NB4 (cell line): Measurements from ENCODE around the gene MGST1.
"Not testable (repeated sequence)": the region's sequence is repeated elsewhere in the genome, so short reads cannot be mapped to it uniquely, and the experiment has no call there.

Experiments
- DNase-seq: peaks from one replicate; pipeline ENCODE4 v3.0.0; 2010; ENCODE audit warnings: low read depth
- H3K4me3 ChIP-seq: one replicate; pipeline ENCODE4 v1.5.1; 2011; ENCODE audit warnings: mild to moderate bottlenecking, low read depth, low read length, moderate library complexity
- CTCF ChIP-seq: IDR thresholded peaks from one replicate; pipeline ENCODE4 v1.5.1; 2012; ENCODE audit warnings: low read depth, low read length
- MAX ChIP-seq: IDR thresholded peaks from 2 replicates; pipeline ENCODE4 v1.6.1; 2011; ENCODE audit warnings: low read depth, low read length
- MYC ChIP-seq: IDR thresholded peaks from 2 replicates; pipeline ENCODE4 v1.6.1; 2011; ENCODE audit warnings: low read depth, low read length
- POLR2A ChIP-seq: IDR thresholded peaks from 2 replicates; pipeline ENCODE4 v1.6.1; 2011; ENCODE audit warnings: mild to moderate bottlenecking; ENCODE audit not compliant: insufficient read length; ENCODE audit errors: extremely low read depth

MGST1 gene

GRCh38 chr12:16389594-16389993 is 42.1 kb downstream of the MGST1 start:
- no peak overlapping the region for H3K4me3 ChIP-seq
- DNase-seq = peak; percentile 43
- TF ChIP-seq MYC = no peak
- TF ChIP-seq MAX = peak; percentile 50; the same call in 1 of the 2 replicates
- TF ChIP-seq POLR2A = no peak
- TF ChIP-seq CTCF = no peak

- no peak overlapping the region for H3K4me3 ChIP-seq
- no peak for TF ChIP-seq CTCF
- no peak for TF ChIP-seq MAX
- TF ChIP-seq MYC = no peak
- no peak for TF ChIP-seq POLR2A
- DNase-seq = no peak
These were observed 45.5 kb downstream of the MGST1 start for GRCh38 chr12:16392846-16393535.

- DNase-seq = peak; percentile 32
- TF ChIP-seq MAX = no peak
- no peak for TF ChIP-seq CTCF
- TF ChIP-seq MYC = no peak
- TF ChIP-seq POLR2A = no peak
- H3K4me3 ChIP-seq = no peak overlapping the region
These were observed 51.7 kb downstream of the MGST1 start for GRCh38 chr12:16399101-16399500.

GRCh38 chr12:16401835-16402234 is 54.4 kb downstream of the MGST1 start:
- not testable (repeated sequence) for DNase-seq, H3K4me3 ChIP-seq

GRCh38 chr12:16407346-16407745 is 59.9 kb downstream of the MGST1 start:
- H3K4me3 ChIP-seq = no peak overlapping the region
- TF ChIP-seq POLR2A (no peak), CTCF (no peak), MAX (no peak), MYC (no peak)
- DNase-seq = peak; percentile 42
